CD1c-positive myeloid dendritic cell (primary cell): ENCODE data around the gene CREB3L1.
A peak's percentile ranks its signal among the peaks of the same experiment; 100 is the strongest.

Experiments
- DNase-seq: peaks from one replicate; pipeline ENCODE4 v3.0.0-alpha.2; 2016; ENCODE audit errors: extremely low spot score

Gene CREB3L1

GRCh38 chr11:46272816-46273427 lies 4.5 kb upstream of the CREB3L1 start:
- no peak for DNase-seq

GRCh38 chr11:46273511-46274205 lies 3.8 kb upstream of the CREB3L1 start:
- DNase-seq, result no peak

- no peak for DNase-seq
Measured at GRCh38 chr11:46275964-46276641, 1.4 kb upstream of the CREB3L1 start.

DNA sequence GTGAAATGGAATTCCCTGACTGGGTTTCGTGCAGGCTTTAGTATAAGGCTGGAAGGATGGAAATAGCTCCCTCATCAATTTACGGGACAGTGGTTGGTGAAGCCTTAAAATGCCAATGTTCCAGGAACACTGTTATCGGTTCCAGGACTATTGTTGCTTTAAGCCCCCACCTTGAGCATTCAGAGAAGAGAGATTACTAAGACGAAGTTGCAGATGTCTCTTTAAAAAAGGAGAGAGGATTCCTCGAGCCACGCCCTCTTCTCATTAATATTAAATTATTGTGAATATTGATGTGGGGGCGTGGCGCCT lies 195 bp upstream of the CREB3L1 start:
- DNase-seq, result peak; percentile 20

- no peak for DNase-seq
Measured at GRCh38 chr11:46278387-46279125, 1.1 kb downstream of the CREB3L1 start.

DNA sequence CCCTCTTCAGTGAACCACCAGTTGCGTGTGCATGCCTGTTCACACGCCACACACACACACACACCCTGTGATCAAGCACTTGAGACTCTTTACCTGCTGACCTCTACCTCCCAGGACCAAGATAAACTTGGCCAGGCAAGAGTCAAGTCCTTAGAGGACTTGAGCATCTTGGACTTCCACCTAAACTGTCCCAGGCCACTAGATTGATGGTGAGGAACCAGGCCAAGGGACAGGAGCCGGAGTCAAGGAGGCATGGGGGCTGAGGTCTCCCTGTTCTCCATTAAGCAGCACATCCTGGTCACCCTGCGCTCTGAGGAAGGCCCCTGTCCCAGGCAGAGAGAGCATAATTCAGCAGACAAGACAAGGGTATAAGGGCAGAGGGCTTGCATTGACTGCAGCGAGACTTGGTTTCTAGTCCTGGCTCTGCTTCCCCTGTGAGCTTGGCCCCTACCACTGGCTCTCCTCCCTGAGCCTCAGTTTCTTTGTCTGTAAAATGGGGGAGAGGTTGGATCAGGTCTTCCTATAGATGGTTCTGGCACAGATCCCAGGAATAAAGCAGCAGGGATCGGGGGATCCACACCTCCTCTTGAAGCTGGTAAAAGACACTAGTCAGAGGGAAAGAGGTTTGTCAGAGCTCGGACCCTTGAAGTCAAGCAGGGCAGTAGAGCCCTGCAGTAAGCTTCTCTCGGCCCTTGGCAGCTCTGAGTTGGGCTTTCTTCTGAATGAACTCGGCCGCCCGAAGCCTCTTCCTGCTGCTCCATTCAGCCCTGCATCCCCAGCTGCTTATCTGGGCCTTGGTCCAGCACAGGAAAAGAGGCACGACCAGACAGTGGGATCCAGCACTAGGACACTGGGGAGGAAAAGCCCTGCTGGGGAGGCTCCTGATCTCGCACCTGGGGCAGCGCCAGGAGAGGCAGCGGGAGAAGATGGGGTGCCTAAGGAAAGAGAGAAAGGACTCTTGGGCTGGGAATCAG lies 2.0 kb downstream of the CREB3L1 start:
- no peak for DNase-seq

DNA sequence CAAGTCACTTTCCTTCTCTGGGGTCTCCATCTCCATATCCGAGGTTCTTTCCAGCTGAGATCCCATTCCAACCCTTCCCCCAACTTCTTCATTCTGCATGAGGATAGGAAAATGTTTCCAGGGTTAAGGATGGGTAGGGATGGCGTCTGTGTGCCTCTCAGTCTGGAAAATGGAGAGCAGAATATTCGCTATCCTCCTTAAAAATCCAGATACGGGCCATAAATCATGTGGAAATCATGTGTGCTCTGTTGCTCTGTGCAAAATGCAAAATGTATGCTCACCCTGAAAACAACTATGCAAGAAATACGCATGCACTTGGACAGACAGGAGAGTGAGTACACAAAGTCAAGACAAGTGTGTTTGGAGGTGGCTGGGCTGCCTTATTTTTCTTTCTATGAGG lies 3.2 kb downstream of the CREB3L1 start:
- no peak for DNase-seq

GRCh38 chr11:46281371-46281831 lies 3.9 kb downstream of the CREB3L1 start:
- DNase-seq, result peak; percentile 37

DNA sequence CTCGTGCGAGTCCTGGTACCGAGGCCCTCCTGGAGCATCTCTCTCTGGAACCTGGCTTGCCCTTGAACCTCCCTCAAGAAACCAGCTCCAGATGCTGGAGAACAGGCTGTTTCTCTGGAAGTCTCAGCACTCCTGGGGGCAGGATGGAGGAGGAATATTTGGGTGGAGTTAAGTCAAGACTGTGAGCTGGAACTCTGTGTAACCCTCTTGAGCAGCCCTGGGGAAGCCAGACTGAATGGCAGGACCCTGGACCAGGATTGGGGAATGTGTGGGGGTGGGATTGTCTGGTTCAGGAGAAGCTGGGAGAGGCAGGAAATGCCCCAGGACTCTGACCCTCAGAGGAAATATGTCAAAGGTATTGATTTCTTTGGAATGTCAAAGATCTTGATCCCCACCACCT lies 7.7 kb downstream of the CREB3L1 start:
- DNase-seq, result no peak

GRCh38 chr11:46285594-46286033 lies 8.2 kb downstream of the CREB3L1 start:
- DNase-seq, result no peak

DNA sequence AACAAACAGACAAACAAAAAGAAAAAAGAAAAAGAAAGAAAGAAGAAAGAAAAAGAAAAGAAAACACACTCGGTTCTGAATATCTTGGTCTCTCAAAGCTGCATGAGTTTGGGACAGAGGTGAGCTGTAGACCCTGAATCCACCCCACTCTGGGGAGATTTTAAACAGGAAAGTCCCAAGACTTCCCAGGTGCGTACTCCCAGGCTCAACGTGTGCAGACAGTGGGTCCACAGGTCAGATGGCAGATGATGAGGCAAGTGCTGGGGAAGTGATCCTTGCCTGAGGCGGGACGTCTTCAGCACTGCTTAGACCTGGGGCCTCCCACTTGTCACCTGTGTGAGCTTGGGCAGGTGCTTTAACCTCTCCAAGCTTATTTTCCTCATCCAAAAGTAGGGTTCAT lies 9.3 kb downstream of the CREB3L1 start:
- no peak for DNase-seq

DNA sequence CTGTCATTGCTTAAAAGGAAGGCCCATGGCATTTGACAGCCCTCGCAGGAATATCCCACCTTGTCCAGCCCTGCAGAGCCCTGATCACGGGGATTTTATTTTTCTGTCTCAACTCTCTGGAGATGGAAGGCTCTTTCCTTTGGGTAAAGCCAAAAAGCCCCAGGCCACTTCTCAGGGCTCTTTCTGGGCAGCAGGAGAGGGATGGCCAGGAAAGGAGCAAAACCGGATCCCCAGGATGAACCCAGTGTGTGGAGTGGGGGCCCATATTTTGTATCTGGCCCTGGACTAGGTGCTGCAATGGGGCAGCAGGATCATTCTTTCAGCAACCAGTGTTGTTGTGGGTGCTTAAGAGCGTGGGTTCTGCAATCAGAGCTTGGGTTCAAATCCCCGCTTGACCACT lies 11.0 kb downstream of the CREB3L1 start:
- no peak for DNase-seq

DNA sequence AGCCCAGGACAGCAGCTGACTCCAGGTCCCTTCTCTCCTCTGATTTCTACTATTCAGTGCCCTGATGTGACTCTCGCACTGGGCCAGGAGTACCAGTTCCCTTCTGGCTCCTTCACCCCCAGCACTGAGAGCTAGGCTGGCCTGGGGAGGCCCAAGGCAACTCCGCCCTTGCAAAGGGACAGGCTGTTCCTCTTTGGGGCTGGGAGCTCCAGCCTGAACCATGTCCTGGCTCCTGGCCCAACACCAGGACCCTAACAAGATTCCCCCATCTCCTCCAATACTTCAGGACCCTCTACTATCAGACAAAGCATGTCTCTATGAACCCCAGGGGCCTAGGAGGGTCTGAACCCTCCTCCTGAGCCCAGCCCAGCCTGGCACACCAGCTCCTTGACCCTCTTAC lies 12.5 kb downstream of the CREB3L1 start:
- peak; percentile 16 for DNase-seq

DNA sequence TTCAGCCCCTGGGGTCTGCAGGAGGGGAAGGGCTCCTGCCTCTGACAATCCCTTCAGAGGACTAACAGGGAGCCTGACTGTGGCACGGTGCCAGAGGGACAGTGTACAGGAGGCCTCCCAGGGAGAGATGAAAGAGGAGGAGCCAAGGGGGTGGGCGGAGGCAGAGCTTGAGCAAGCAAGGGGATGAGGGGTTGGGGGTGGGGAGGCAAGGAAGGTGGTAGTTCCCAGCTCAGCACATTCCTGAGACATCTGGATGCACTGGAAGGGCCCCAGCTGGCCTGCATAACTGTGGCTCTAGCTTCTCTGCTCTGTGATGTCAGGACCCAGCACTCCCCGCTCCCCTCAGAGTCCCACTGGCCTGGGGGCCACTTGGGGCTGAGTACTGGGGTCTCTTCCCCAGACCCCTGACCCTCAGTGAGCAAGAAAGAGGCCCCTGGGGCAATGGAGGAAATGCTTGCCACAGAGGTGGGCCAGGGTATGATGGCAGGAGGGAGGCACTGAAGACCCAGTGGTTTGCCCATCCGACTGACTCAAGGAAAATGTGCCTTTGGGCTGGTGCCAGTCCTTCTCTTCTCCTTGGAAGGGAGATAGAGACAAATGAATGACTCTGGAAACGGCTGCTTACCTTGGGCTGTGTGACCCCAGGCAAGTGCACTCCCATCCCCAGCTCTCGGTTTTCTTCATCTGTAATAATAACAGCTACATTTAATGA lies 13.3 kb downstream of the CREB3L1 start:
- no peak for DNase-seq

- DNase-seq, result no peak
Measured at GRCh38 chr11:46291441-46292150, 14.1 kb downstream of the CREB3L1 start.

- no peak for DNase-seq
Measured at GRCh38 chr11:46293066-46293465, 15.6 kb downstream of the CREB3L1 start.

- DNase-seq, result no peak
Measured at GRCh38 chr11:46293641-46294103, 16.2 kb downstream of the CREB3L1 start.

DNA sequence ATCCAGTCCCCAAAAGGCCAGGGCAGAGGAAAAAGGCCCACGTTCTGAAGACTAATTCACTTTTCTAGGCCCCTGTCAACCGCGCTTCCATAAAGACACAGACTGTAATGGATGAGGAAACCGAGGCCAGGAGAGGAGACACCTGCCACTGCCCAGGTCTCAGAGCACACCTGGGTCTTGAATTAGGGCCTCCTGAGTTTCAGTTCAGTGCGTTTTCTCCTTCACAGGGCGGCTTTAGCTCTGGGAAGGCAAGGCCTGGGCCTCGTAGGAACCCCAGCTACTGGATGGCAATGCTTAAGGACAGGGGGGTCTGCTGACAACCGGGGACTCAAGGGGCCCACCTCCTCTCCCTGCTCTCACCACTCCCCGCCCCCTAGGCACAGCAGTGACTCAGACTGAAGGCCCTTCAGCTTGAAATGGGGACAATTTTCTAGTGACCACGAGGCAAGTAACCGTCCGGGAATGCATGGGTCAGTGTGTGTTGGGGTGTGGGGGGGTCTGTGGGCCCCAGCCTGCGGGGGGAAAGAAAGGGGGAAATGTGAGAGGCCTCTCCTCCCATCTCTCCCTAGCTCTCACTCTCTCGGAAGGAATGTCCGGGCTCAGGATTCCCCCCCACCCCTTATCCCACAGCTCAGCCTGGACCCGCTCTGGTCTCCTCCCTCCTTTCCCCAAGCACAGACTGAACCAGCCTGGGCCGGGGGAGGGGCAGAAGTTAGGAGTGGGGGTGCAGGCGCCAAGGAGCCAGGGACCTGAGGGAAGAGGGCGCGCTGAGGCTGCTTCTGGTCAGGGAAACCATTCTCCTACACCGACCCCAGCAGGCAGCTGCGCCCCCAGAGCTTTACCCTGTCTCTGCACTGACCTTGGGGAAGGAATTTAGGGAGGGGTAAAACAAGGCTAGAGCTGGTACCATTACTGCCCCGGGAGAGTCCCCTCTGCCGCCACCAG lies 17.2 kb downstream of the CREB3L1 start:
- no peak for DNase-seq
